Kidney epithelial cell (primary cell): ENCODE data around the gene CTIF. TPM values are rescaled to one million over a fixed set of nuclear protein-coding genes. Genes with fewer than 3 reads are reported as not detected.

Experiments used
- DNase-seq: peaks from one replicate; pipeline ENCODE4 v3.0.0-alpha.2; 2010; ENCODE audit warnings: low read depth
- H3K27me3 ChIP-seq: 2 replicates; pipeline ENCODE4 v1.6.0; 2011; ENCODE audit warnings: low read length; ENCODE audit not compliant: control insufficient read depth, insufficient read depth
- H3K36me3 ChIP-seq: 2 replicates; pipeline ENCODE4 v1.5.1; 2011; ENCODE audit warnings: low read length; ENCODE audit not compliant: control insufficient read depth, insufficient read depth
- H3K4me3 ChIP-seq: 2 replicates; pipeline ENCODE4 v1.5.1; 2011; ENCODE audit warnings: low read depth, mild to moderate bottlenecking, control low read depth, low read length
- total RNA-seq: library from RNA; depleted of rRNA; stranded (reverse); fragments of >200 nt; gene quantifications from 2 replicates; pipeline ENCODE4 v1.2.3, GENCODE V29; 2015
- TF ChIP-seq, protein P1 (sequence below): IDR thresholded peaks from 2 replicates; pipeline ENCODE4 v1.5.1; 2011; ENCODE audit warnings: mild to moderate bottlenecking, moderate library complexity, low read length, control low read depth, inconsistent platforms; ENCODE audit not compliant: insufficient read depth, poor library complexity, severe bottlenecking

The CTIF gene
- total RNA-seq, 1 donor from 2014 or later: 24.3 TPM

DNA sequence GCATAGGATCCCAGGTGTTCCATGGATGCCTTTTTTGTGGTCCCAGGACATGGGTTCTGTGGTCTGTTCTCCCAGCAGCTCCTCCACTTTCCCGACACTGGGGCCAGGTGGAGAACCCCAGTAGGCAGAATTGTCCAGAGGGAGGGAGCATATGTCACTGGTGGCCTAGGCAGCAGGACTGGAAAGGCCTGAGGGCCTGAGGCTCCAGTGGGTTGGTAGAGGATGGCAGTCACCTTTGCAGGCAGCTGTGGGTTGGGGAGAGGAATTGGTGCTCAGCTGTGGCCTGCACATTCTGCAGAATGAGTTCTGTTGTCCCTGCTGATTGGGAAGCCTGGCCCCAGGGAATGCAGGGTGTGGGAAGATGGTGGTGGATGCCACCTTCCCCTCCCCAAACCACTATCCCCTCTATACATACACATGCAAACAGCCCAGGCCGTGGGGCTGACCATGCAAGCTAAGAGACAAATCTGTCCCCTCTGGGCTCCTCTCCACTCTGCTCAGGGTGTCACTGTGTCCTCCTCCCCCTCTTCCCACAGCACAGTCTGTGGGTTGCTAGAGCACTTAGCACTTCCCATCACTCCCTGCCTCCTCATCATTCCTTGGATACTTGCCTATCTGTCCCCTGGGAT lies 11.4 kb downstream of the CTIF start:
- no peak for DNase-seq
- no peak overlapping the region for H3K4me3 ChIP-seq
- H3K36me3 ChIP-seq: no peaks in the 10 kb centered on the region
- no peaks in the 10 kb centered on the region for H3K27me3 ChIP-seq
- TF ChIP-seq, protein P1, sequence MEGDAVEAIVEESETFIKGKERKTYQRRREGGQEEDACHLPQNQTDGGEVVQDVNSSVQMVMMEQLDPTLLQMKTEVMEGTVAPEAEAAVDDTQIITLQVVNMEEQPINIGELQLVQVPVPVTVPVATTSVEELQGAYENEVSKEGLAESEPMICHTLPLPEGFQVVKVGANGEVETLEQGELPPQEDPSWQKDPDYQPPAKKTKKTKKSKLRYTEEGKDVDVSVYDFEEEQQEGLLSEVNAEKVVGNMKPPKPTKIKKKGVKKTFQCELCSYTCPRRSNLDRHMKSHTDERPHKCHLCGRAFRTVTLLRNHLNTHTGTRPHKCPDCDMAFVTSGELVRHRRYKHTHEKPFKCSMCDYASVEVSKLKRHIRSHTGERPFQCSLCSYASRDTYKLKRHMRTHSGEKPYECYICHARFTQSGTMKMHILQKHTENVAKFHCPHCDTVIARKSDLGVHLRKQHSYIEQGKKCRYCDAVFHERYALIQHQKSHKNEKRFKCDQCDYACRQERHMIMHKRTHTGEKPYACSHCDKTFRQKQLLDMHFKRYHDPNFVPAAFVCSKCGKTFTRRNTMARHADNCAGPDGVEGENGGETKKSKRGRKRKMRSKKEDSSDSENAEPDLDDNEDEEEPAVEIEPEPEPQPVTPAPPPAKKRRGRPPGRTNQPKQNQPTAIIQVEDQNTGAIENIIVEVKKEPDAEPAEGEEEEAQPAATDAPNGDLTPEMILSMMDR: no peak

DNA sequence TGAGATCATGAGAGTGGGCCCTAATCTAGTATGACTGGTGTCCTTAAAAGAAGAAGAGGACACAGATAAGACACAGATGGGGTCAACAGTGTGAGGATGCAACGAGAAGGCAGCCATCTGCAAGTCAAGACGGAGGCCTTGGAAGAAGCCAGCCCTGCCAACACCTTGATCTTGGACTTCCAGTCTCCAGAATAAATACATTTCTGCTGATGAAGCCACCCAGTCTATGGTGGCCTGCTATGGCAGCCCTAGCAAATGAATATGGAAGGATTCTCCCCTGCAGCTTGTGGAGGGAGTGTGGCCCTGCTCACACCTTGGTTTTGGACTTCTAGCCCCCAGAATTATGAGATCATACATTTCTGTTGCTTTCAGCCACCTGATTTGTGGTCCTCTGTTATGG lies 12.3 kb downstream of the CTIF start:
- Histone ChIP-seq H3K36me3 (no peaks in the 10 kb centered on the region), H3K27me3 (no peaks in the 10 kb centered on the region), H3K4me3 (no peak overlapping the region)
- no peak for DNase-seq
- TF ChIP-seq, protein P1: no peak

DNA sequence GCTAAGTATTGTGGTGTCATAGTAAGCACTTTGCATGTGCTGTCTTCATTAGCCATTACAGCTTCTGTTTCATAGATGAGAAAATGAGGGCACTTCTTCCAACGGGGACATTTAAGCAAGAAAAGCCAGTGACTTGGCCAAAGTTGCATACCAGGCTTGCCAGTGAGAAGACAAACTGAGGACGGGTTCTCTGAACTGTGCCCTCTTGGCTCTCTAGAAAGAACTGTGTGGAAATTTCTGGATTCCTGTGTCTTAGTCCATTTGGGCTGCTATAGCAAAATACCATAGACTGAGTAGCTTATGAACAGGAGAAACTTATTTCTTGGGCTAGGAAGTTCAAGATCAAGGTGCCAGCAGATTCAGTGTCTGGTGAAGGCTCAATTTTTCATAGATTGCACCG lies 13.3 kb downstream of the CTIF start:
- TF ChIP-seq, protein P1: no peak
- Histone ChIP-seq H3K27me3 (no peaks in the 10 kb centered on the region), H3K4me3 (no peak overlapping the region), H3K36me3 (no peaks in the 10 kb centered on the region)
- no peak for DNase-seq

DNA sequence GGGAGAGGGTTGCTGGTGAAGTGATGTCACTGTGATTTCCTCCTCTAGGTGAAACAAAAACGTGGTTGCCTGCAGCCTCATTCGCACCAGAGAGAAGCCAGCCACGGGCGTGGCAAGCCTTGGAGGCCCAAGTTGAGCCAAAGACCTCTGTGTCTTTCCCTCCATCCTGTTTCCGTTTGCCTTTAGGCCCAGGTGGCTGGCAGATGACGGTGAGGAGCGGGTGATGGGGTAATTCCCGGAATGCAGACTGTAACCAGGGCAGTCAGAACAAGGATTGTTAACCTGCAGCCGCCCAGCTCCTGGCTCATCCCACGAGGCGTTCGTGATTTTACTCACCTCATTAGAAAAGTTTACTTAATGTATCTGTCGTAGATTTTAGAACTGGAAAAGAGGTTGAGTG lies 14.4 kb downstream of the CTIF start:
- Histone ChIP-seq H3K36me3 (no peaks in the 10 kb centered on the region), H3K27me3 (no peaks in the 10 kb centered on the region), H3K4me3 (no peak overlapping the region)
- no peak for DNase-seq
- TF ChIP-seq, protein P1: no peak

DNA sequence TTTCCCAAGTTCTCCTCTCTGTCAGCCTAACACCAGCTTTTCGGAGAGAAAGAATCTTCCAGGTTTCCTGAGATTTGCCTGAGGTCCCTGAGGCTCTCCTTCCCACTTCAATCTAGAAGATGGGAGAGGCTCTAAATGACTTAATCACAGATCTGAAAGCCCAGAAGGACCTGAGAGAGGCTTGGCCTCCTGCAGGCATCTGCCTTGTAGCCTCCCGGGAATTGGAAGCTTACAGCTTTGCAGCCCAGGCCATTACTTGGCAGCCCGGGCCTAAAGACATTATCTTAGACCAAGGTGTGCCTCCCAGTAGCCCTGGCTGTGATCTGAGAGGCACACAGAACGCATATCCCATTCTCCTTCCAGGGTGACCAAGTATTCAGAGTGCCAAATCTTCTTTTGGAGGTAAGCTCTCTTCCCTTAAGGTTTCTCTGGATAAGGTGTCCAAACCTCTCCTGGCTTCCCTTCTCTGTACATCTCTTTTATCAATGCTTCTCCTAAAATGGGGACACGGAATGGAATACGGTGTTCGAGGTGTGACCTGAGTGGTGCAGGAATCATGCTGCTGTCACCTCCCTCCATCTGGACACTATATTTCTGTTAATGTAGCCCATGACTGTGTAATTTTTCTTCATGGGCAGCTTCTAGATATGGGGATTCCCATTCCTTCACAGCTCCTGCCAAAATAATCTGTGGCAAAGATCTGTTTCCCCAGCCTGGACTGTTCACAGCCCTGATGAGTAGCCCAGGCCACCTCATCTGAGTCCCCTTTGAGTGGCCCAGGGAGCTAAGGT lies 16.0 kb downstream of the CTIF start:
- Histone ChIP-seq H3K27me3 (no peaks in the 10 kb centered on the region), H3K36me3 (no peaks in the 10 kb centered on the region), H3K4me3 (no peak overlapping the region)
- DNase-seq: no peak
- TF ChIP-seq, protein P1: no peak
